ENCODE measurements around the gene LSM14A. TPM values are rescaled to one million over a fixed set of nuclear protein-coding genes. Genes with fewer than 3 reads are reported as not detected.
"Not testable (repeated sequence)": the region's sequence is repeated elsewhere in the genome, so short reads cannot be mapped to it uniquely, and the experiment has no call there.

LSM14A gene
- total and polyA plus RNA-seq, 2 donors (not counting 1 experiment from before 2014, with no cell fraction given), result 82.2 to 97.8 TPM

DNA sequence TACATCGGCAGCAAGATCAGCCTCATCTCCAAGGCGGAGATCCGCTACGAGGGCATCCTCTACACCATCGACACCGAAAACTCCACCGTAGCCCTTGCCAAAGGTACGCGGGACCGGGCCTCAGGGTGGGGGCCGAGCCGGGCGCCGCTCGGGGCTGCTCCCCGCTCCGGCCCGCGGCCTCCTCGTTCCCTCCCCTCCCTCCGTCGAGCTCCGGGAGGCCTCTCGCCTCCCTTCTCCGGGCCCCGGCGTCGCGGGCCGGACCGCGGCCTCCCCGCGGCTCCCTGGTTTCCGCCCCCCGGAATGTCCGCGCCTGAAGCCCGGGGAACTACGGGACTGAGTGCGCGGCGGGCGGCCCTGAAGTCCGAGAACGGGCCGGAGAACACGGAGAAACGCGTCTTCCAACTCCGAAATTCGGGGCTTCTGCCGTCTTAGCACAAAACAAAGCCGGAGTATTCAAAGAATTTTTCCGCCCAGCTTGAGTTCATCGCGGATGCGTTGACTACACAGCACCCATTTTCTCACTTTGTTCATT is 423 bp downstream of the LSM14A start:
- Histone ChIP-seq H3K4me1 (ENCODE audit: control insufficient read depth, extremely low read depth, insufficient read depth, low read length) (peaks cover 8% of the 10 kb centered on the region), H3K4me3 (replicated peaks in 1 of 4; ENCODE audit: control extremely low read depth in 1 of 4, insufficient read depth in 1 of 4, low read depth in 3 of 4, low read length in 4 of 4) (peak overlapping the region; percentile 63 to 88 (median 69)), H3K9me3 (ENCODE audit: control insufficient read depth, insufficient read depth, low read depth, low read length) (no peaks in the 10 kb centered on the region), H3K36me3 (ENCODE audit: control insufficient read depth, insufficient read depth, low read length) (no peaks in the 10 kb centered on the region), H3K9ac (ENCODE audit: insufficient read depth, low read length) (peak overlapping the region; percentile 97), H4K20me1 (ENCODE audit: control insufficient read depth, extremely low read depth, insufficient read depth, low read length) (no peaks in the 10 kb centered on the region), H2AFZ (ENCODE audit: low read length) (peak overlapping the region; percentile 65), H3K27me3 (ENCODE audit: control insufficient read depth, insufficient read depth, low read length) (no peaks in the 10 kb centered on the region), H3K27ac (ENCODE audit: insufficient read depth, low read length) (peak overlapping the region; percentile 100), H3K4me2 (ENCODE audit: extremely low read depth, insufficient read depth, low read length) (peak overlapping the region; percentile 44), H3K79me2 (ENCODE audit: control insufficient read depth, insufficient read depth, low read length) (peaks cover 54% of the 10 kb centered on the region)
- TF ChIP-seq EZH2 (IDR thresholded peaks at IDR 0.05; ENCODE audit: low read length, missing control alignments) (no peak), CTCF (conservative IDR thresholded peaks at IDR 0.05 in 1 of 2, IDR thresholded peaks at IDR 0.05 in 1 of 2; ENCODE audit: low read depth in 1 of 2, low read length in 2 of 2) (no peak)
- peak in 1 of 2 donors; percentile 41 for DNase-seq (ENCODE audit: low read depth in 2 of 2)

GRCh38 chr19:34173193-34173956 is 1.1 kb downstream of the LSM14A start:
- TF ChIP-seq EZH2 (IDR thresholded peaks at IDR 0.05; ENCODE audit: low read length, missing control alignments), result no peak
- TF ChIP-seq CTCF (conservative IDR thresholded peaks at IDR 0.05 in 1 of 2, IDR thresholded peaks at IDR 0.05 in 1 of 2; ENCODE audit: low read depth in 1 of 2, low read length in 2 of 2), result no peak
- H3K4me3 ChIP-seq (replicated peaks in 1 of 4; ENCODE audit: control extremely low read depth in 1 of 4, insufficient read depth in 1 of 4, low read depth in 3 of 4, low read length in 4 of 4), result peak overlapping the region; percentile 63 to 88 (median 69)
- peak; percentile 16 to 64 for DNase-seq (ENCODE audit: low read depth in 2 of 2)
- no peaks in the 10 kb centered on the region for H3K27me3 ChIP-seq (ENCODE audit: control insufficient read depth, insufficient read depth, low read length)
- H3K4me1 ChIP-seq (ENCODE audit: control insufficient read depth, extremely low read depth, insufficient read depth, low read length), result peaks cover 10% of the 10 kb centered on the region
- no peak overlapping the region for H2AFZ ChIP-seq (ENCODE audit: low read length)
- no peaks in the 10 kb centered on the region for H4K20me1 ChIP-seq (ENCODE audit: control insufficient read depth, extremely low read depth, insufficient read depth, low read length)
- peak overlapping the region; percentile 100 for H3K27ac ChIP-seq (ENCODE audit: insufficient read depth, low read length)
- H3K36me3 ChIP-seq (ENCODE audit: control insufficient read depth, insufficient read depth, low read length), result peaks cover 2% of the 10 kb centered on the region
- peak overlapping the region; percentile 44 for H3K4me2 ChIP-seq (ENCODE audit: extremely low read depth, insufficient read depth, low read length)
- H3K9ac ChIP-seq (ENCODE audit: insufficient read depth, low read length), result peak overlapping the region; percentile 97
- H3K9me3 ChIP-seq (ENCODE audit: control insufficient read depth, insufficient read depth, low read depth, low read length), result no peaks in the 10 kb centered on the region
- H3K79me2 ChIP-seq (ENCODE audit: control insufficient read depth, insufficient read depth, low read length), result peaks cover 60% of the 10 kb centered on the region

DNA sequence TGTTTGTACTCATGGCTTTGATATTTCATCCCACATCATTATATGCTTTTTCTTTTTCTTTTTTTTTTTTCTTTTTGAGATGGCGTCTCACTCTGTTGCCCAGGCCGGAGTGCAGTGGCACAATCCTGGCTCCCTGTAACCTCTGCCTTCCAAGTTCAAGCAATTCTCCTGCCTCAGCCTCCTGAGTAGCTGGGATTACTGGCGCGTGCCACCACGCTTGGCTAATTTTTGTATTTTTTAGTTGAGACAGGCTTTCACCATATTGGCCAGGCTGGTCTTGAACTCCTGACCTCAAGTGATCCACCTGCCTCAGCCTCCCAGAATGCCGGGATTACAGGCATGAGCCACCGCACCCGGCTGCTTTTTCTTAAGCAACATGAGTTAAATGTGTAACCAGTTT is 2.9 kb downstream of the LSM14A start:
- H3K9me3 ChIP-seq (ENCODE audit: control insufficient read depth, insufficient read depth, low read depth, low read length); H3K9ac ChIP-seq (ENCODE audit: insufficient read depth, low read length); DNase-seq (ENCODE audit: low read depth in 2 of 2); H3K27ac ChIP-seq (ENCODE audit: insufficient read depth, low read length); H3K27me3 ChIP-seq (ENCODE audit: control insufficient read depth, insufficient read depth, low read length); H4K20me1 ChIP-seq (ENCODE audit: control insufficient read depth, extremely low read depth, insufficient read depth, low read length); H3K36me3 ChIP-seq (ENCODE audit: control insufficient read depth, insufficient read depth, low read length); H2AFZ ChIP-seq (ENCODE audit: low read length): not testable (repeated sequence)
- Histone ChIP-seq H3K4me2 (ENCODE audit: extremely low read depth, insufficient read depth, low read length) (peak overlapping the region; percentile 44), H3K79me2 (ENCODE audit: control insufficient read depth, insufficient read depth, low read length) (peaks cover 78% of the 10 kb centered on the region), H3K4me1 (ENCODE audit: control insufficient read depth, extremely low read depth, insufficient read depth, low read length) (peaks cover 10% of the 10 kb centered on the region), H3K4me3 (replicated peaks in 1 of 4; ENCODE audit: control extremely low read depth in 1 of 4, insufficient read depth in 1 of 4, low read depth in 3 of 4, low read length in 4 of 4) (peak overlapping the region in 1 of 4 experiments; percentile 88)
